ENCODE measurements around the gene TMEM239.
A peak's percentile ranks its signal among the peaks of the same experiment; 100 is the strongest.
"Not testable (repeated sequence)": the region's sequence is repeated elsewhere in the genome, so short reads cannot be mapped to it uniquely, and the experiment has no call there.

TMEM239 gene

DNA sequence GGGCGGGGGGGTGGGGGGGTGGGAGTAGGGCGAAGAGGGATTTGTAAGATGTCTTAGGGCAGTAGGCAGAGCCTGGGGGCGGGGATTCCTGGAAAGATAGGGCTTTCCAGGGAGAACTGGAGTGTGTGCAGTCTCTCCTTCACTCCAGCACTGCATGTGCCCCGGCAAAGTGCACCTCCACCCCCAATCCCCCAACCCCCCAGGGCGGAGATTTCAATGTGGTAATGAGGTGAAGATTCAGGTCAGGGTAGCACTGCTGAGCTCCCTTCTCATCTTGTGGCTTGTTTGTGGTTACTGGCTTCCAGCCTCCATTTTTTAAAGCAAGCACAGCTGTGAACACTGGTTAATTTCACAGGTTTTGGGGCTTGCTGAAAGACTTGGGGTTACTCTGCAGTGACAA is 5.9 kb downstream of the TMEM239 start:
- peak; percentile 16 for DNase-seq

GRCh38 chr20:2825761-2826160 is 9.6 kb downstream of the TMEM239 start:
- no peak for DNase-seq

- no peak for DNase-seq
Measured at GRCh38 chr20:2826655-2827054, 10.5 kb downstream of the TMEM239 start.

DNA sequence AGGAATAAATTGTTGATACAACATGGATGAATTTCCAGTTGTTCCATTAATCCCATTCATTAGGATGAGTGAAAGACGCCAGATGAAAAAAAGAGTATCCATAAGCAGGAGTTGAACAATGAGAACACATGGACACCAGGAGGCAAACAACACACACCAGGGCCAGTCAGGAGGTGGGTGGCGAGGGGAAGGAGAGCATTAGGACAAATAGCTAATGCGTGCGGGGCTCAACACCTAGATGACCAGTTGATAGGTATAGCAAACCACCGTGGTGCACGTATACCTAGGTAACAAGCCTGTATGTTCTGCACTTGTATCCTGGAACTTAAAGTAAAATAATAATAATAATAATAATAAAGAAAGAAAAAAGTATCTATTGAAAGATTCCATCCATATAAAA is 13.2 kb downstream of the TMEM239 start:
- DNase-seq, result no peak

DNA sequence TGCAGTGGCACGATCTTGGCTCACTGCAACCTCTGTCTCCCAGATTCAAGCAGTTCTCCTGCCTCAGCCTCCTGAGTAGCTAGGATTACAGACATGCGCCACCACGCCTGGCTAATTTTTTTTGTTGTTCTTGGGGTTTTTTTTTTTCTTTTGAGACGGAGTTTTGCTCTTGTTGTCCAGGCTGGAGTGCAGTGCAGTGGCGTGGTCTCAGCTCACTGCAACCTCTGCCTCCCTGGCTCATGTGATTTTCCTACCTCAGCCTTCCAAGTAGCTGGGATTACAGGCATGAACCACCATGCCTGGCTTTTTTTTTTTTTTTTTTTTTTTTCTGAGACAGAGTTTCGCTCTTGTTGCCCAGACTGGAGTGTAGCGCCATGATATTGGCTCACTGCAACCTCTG is 15.0 kb downstream of the TMEM239 start:
- not testable (repeated sequence) for DNase-seq

- DNase-seq, result no peak
Measured at GRCh38 chr20:2833761-2834160, 17.6 kb downstream of the TMEM239 start.

DNA sequence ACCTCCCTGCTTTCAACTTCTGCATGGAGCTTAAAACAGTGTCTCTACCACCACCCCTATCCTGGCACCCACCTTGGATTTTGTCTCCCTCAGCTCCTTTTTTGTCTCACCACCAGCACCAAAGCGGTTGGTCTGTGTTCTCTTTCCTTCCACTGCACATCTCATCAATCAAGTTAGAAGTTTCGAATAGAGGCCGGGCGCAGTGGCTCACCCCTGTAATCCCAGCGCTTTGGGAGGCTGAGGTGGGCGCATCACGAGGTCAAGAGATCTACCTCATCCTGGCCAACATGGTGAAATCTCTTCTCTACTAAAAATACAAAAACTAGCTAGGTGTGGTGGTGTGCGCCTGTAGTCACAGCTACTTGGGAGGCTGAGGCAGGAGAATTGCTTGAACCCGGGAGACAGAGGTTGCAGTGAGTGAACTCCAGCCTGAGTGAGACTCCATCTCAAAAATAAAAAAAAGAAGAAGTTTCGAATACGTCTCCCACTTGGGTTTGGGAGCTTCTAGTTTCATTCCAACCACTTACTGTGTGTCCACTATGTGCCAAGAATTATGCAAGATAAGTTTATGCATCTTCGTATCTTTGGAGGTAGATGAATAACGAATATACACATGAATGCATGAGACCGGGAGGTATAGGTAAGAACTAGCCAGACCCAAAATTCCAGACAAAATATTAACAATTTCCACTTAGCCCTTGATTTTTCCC is 18.4 kb downstream of the TMEM239 start:
- no peak for DNase-seq

DNA sequence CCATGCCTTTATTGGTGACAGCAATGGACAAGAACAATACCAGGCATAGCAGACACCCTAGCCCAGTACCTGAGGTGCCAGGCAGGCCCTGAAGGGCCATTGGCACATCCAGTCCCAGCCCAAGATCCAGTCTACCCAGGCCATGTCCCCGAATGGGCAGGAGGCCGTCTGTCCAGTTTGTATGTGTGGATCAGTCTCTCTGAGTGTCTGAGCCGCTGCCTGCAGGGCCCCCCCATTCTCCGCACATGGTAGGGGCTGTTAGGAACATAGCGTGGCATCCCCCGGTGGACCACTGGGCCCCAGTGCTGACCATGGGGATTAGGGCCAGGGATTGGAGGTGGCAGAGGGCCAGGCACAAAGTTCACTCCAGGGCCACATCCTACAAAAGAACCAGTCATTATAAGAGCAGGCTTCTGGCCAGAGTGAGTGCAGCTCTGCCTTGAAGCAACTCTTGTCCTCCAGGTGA is 19.2 kb downstream of the TMEM239 start:
- no peak for DNase-seq

DNA sequence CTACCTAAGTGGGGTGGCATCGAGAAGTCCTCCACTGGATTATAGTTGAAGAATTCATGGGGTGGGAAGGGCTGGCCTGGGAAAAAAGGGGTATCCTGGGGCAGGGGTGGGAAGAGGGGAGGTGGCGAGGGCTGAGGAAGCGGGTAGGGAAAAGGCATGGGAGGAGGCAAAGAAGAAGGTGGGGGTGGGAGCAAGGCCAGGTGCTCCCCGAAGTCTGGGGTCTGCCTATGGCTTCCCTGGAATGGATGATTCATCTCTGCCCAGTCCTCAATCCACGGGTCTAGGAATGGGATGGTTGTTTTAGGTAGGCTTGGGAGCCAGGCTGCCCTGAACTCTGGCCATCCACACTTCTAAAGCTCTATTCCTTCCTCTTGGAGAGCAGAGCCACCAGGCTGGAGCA is 19.9 kb downstream of the TMEM239 start:
- DNase-seq, result no peak

GRCh38 chr20:2837221-2837960 is 21.2 kb downstream of the TMEM239 start:
- no peak for DNase-seq

DNA sequence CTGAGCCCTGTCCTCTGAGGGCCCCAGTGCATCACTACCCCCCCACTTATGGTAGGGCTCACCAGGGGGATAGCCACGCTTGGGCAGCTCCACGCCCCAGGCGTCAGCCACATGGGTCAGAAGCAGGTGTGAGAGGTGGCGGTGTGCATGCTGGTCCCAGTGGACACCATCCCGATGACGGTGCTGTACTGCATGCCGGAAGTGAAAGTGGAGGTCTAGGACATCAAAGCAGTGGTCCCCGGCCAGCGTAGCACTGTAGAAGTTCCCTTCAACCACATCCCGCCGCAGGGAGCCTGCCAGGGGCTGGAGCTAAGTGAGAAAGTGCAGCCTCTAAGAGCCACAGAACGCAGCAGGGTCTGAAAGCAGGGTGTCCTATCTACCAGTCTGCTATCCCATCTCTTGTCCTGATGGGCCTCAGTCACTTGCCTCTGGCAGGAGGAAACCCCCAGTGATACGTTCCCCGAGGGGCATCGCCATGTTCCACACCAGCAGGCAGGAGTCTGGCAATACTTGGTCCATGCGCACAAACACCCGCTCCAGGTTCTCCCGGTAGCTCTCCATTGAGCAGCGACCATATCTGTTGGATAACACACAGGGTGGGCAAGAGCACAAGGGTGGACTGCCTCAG is 22.1 kb downstream of the TMEM239 start:
- no peak for DNase-seq

DNA sequence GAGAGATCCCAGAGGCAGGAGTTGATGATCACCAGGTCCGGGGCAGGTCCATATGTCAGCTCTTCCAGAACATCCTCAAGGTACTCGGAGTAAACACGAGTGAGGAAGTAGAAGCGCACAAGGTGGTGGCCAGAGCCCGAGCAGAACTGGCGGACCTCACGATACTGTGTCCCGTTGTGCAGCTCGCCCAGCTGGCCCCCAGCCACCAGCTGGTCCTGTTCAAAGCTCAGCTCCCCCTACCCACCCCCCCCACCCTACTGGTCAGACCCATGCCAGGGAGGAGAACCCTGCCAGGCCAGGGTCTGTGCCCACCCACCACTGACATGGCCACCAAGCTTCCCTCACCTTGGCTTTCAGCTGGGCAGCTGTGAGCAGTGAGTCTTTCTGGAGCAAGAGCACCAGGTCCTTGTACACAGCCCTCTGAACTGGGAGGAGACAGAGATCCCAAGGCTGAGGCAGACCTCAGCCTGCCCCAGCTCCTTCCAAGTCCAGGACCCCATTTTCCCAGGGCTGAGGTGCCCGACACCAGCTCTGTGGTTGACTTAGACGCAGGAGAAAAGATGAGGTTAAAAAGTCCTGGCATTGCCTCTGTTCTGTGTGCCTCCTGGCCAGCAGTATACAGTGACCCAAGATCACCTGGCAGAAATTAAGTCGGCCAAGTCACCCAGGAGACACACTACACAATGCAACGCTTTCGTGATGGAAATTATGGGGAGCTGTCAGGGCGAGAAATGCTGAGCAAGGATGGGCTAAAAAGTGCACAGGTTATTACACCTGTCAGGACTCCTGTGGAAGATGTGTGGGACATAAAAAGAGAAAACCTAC is 22.9 kb downstream of the TMEM239 start:
- no peak for DNase-seq

- DNase-seq, result no peak
Measured at GRCh38 chr20:2839732-2840137, 23.6 kb downstream of the TMEM239 start.

DNA sequence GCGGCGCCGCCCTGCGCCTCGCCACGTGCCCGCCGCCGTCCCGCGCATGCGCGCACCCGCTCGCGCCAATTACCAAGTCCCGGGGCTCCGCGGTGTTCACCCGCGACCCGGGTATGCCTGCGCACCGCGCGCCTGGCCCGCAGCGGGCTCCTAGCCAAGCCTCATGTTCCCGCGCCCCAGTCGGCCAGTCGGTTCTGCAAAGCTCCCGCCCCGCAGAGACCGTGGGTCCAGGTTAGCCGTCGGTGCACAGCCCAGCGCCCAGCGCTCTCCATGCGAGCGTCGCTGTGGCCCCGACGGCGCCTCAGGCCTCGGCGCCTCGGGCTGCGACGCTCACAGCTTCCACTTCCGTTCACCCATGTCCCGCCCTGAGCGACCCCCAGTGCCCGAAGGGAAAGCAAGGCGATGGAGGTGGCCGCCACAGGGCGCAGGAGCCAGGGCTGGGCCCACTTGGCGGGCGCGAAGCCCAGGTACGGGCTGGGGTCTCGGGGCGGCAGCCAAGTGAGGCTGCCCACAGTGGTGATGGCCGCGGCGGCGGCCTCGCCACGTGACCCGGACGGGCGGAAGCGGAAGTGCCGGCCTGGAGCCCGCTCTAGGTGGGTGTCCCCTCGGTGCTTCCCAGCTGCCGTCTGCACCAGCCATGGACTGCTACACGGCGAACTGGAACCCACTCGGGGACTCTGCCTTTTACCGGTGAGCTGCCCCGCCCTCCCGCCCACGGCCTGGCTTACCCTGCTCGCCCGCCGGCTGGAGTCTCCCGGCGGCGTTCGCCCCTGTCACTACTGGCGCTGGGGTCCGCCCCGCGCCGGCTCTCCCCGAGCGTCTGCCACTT is 24.2 kb downstream of the TMEM239 start, which contains the start of the genes PCED1A and VPS16:
TSS of gene PCED1A (minus strand) at position 518 of the 829 bp plus-strand sequence. CDS start 743 bp downstream, outside the sequence.
TSS of gene VPS16 (plus strand) at position 608 of the 829 bp plus-strand sequence. CDS start at position 638, 30 bp downstream.
- peak; percentile 87 for DNase-seq

DNA sequence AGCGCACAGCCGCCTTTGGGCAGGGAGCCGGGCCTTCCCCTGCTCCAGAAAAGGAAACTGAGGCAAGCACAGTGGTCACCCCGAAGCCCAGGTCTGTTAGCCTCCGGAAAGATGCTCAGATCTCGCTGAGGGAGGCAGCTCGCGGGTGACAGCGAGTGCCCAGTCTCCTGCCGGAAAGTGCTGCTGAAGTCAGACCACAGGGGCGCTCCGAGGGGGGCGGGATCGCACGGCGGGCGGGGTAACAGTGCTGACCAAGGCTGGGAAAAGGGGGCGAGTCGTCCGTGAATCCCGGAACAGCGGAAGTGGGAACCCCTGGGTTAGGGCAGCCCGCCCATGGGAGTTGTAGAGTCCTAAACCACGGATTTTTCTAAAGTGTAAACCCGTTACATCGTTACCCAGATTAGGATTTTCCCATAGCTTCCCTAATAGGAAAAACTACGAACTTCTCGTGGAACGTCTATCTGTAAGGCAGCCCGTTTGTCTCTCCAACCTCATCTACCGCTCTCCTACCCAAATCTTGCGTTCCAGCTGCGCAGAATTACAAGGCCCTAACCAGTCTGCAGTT is 24.9 kb downstream of the TMEM239 start:
- peak; percentile 23 for DNase-seq

DNA sequence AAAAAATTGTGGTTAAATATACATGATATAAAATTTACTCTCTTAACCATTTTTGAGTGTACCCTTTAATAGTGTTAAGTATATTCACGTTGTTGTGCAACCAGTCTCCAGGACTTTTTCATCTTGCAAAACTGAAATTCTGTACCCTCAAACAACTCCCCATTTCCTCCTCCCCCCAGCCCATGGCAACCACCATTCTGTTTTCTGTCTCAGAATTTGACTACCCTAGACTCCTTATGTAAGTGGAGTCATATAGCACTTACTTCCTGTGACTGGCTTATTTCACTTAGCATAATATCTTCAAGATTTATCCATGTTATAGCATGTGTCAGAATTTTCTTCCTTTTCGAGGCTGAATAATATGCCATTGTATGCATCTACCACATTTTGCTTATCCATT is 29.4 kb downstream of the TMEM239 start:
- DNase-seq, result no peak

DNA sequence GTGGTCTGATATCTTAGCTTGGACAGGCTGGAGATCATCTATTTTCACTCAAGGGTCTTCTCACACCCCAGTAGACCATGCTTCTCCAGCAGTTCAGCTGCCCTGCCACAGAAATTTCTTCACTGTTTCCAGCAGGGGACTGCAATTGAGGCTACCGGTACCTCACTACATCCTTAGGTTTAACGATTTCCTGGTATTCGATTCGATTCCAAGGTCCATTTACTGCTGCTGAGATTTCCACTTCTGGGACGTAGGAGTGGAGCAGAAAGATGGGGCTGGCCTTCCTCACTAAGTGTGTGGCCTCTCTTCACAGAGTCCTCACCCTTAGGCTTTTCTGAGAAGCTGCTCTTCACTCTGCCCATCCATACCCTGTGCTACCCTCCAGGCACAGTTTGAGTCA is 30.5 kb downstream of the TMEM239 start:
- no peak for DNase-seq

GRCh38 chr20:2847802-2848201 is 31.6 kb downstream of the TMEM239 start:
- DNase-seq, result no peak

DNA sequence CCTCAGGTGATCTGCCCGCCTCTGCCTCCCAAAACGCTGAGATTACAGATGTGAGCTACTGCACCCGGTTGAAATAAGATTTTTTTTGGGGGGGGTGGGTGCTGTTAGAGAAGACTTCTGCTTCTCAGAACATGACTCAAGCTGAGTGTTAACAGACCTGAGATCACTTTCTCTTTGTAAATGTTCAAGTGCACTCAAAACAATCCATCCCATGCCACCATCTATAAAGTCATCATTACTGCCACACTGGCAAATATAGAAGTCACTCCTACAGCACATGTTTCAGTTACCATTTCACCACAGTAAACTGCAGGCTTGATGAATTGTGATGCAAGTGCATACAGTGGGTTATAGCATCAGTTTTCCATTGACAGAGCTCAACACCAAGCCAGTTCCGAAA is 33.4 kb downstream of the TMEM239 start:
- DNase-seq, result no peak

DNA sequence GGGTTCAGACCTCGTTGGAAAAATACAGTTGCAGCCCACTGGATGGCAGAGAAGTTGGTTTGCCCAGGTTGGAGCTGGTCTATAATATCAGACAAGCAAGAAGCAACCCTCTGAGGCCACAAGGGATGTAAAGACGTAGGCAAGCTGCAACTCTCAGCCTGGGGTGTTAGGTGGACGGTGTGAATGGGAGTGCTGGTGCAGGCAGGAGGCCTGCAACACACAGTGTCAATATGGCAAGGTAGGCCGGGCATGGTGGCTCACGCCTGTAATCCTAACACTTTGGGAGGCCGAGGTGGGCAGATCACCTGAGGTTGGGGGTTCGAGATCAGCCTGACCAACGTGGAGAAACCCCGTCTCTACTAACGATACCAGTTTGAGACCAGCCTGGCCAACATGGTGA is 34.9 kb downstream of the TMEM239 start:
- no peak for DNase-seq

DNA sequence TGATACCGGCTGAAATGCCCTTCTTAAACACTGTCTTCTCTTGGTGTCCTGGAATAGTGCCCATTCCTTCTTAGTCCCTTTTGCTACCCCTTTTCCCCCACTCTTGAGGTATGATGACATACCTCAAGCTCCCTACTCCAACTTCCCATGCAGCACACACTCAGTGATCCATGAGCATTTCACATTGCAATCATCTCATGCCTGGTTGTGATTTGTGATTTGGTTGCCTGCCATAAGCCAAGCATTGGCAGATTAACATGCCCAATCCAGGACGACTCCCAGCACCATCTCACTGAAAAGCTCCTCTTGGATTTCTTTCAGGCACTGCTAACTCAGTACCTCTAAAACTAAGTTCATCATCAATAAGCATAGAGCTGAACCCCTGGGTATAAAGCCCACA is 42.4 kb downstream of the TMEM239 start:
- no peak for DNase-seq
